DMS53 treated with DMSO at 0.1 percent for 48 hours (cell line): Measurements from ENCODE around the gene HEPN1.
A peak's percentile ranks its signal among the peaks of the same experiment; 100 is the strongest.
"Not testable (repeated sequence)": the region's sequence is repeated elsewhere in the genome, so short reads cannot be mapped to it uniquely, and the experiment has no call there.

ENCODE experiments used
- DNase-seq: peaks from one replicate; lab custom pipeline; 2025; ENCODE audit not compliant: unreplicated experiment; lab: John Stamatoyannopoulos, UW

Gene HEPN1

DNA sequence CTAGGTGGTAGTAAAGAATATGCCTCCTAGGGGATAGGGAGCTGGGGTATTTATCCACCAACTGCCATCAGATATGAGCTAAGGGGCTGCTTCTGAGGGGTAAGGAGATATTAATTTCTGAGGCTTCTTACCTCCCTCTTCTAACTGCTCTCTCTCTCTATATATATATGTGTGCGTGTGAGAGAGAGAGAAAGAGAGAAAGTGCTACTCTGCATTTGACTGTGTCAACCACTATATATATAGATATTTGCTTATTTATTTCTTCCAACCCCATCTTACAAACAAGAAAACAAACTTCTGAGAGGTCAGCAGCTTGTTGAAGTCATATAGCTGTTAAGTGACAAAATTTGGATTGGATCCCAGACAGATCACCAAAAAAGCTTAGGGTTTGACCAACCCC lies 22.7 kb downstream of the HEPN1 start:
- no peak for DNase-seq

DNA sequence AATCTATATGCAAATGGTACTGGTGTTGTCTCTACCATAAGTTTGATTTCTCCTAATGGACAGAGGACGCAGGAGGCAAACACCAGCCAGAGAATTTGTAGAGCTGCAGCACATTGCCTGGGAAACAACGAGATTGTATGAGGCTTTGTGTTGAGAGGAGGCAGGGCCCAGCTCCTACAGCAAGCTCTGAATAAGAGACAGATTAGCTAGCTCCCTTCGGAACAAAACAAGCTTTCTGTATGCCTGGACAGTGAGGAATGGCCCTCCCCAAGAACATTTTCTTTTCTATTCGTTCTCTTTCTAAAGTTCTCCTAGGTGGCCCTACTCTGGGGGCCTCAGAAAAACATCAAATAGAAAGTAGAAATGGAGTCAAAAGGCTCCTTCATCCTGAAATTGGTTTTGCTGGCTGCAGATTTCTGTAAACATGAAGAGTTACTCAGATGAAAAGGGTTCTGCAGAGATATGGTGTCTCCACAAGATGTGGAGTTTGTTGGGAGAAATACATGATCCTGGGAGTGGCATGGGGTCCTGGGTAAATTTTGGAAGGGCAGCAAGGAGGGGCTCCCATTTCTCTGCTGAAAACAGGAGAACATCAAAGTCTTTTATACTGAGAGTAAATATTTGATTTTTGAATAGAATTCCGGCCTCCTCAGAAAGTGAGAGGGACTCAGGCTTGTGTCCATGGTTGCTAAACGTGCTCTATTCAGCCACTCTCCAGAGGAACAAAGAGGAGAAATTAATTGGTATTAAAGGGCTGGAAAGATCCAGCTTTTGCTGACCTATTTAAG lies 23.6 kb downstream of the HEPN1 start:
- no peak for DNase-seq

DNA sequence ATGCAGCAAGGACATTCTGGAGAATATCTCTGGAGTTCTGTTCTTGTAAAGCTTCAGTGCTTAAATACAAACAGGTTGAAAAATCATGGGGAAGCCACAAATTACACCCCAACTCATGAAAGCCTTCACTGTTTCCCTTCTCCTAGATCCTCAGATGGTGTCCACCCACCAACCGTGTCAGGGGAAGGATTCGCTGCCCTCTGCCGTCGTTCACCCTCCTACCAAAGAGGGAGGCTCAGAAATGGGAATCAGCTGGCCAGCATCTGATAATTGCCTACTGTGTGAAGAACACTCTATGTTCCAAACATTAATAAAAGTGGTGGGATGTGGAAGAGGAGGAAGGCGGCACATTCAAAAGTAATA lies 24.2 kb downstream of the HEPN1 start:
- DNase-seq: no peak

DNA sequence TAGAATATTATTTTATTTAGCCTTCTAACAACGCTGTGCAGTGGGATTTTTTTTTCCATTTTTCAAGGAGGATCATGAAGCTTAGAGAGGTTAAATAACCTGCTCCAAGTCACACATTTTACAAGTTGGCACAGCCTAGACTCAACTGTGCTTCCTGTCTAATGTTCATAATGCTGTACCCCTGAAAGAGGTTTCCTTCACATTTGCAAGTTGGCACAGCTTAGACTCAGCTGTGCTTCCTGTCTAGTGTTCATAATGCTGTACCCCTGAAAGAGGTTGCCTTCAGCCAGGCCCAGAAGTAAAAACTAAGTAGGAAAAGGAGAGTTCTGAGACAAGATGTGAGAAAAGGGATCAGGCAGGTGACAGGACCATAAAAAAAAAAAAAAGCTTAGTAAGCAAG lies 24.7 kb downstream of the HEPN1 start:
- DNase-seq: no peak

DNA sequence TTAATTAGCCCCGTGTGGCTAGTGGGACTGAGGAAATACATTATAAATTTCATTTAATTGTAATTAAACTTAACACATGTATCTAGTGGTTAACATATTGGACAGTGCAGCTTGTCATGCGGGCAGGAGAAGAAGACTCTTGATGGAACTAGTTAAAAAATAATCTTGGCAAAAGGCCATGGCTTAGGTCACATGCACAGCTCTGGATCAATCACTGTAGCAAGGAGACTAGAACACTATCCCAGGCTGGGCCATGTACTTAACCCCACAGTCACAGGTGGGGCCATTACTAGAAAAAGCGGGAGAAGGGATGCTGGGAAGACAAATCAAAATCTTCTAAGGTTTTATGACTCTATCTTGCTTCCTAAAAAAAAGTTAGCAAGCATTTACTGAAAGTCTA lies 25.5 kb downstream of the HEPN1 start:
- no peak for DNase-seq

DNA sequence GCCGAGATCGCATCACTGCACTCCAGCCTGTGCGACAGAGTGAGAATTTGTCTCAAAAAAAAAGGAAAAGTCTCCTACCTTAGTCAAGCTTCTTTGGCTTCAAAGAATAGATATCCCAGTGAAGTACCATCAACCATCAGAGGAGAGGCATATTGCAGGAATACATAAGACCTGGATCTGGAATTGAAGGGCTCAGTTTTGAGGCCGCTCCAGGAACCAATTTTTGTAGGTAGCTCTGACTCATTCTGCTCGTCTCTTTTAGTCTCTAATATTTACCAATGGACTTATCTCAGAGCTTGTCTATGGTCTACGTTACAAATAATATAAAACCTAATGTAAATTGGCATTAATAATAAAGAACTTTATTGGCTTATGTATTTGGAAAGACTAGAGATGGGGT lies 26.8 kb downstream of the HEPN1 start:
- no peak for DNase-seq

DNA sequence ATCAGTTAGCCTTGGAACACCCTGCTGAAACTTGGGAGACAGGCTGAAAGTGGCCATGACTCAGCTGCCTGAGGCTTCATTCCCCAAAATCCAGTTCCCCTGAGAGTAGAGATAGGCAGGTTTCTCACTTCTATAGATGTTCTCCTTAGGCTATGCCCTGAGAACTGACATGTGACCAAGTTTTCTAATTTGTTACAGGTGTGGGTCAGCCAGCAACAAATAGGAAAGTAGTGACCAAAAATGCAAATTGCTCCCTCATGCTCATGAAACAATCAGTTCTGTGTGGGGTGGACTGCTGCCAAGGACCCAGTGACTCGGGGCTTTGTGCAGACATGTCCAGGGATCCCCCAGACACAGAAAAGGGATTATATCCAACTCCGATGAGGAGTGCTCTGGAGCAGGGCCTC lies 27.7 kb downstream of the HEPN1 start:
- DNase-seq: no peak

DNA sequence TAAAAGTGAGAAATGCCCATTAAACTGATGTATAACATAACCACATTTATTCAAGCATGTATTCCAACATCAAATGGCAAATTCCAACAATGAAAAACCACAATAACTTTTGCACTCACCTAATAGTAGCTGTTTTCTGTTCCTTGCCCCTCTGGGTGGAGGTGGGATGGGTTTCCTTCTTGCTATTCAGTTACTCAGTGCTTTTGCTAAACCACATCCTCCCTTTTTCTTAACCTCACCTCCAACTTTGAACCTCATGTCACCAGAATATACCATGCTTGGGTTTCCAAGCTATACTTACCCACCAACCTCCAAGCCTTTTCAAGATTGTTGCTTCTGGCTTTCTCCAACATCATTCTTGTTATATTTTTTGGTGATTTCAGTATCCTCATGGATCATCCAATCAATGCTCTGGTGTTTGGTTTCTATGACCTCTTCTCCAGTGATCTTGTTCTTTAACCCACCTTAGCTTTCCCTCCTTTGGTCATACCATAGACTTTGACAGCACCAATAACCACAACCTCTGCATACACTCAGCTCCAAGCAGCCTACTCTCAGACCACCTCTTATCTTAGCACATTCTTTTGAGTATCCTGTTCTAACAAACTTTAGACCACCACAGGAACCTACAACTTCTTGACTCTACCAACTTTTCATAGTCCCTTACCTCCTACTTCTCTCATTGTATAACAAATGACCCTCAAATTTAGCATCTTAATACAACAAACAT lies 31.7 kb downstream of the HEPN1 start:
- DNase-seq: no peak

DNA sequence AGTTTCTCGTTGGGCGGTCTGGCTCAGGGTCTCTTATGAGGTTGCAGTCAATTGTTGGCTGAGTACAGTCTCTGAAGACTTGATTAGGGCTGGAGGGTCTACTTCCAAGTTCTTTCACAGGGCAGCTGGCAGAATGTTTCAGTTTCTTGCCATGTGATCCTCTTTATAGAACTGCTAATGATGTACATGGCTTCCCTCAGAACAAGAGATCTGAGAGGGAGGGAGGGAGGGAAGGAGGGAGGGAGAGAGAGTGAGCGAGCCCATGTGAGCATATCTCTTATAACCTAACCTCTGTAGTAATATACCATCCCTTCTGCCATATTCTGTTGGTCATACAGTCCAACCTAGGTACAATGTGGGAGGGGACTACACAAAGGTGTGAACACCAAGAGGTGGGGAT lies 32.3 kb downstream of the HEPN1 start:
- DNase-seq: no peak

DNA sequence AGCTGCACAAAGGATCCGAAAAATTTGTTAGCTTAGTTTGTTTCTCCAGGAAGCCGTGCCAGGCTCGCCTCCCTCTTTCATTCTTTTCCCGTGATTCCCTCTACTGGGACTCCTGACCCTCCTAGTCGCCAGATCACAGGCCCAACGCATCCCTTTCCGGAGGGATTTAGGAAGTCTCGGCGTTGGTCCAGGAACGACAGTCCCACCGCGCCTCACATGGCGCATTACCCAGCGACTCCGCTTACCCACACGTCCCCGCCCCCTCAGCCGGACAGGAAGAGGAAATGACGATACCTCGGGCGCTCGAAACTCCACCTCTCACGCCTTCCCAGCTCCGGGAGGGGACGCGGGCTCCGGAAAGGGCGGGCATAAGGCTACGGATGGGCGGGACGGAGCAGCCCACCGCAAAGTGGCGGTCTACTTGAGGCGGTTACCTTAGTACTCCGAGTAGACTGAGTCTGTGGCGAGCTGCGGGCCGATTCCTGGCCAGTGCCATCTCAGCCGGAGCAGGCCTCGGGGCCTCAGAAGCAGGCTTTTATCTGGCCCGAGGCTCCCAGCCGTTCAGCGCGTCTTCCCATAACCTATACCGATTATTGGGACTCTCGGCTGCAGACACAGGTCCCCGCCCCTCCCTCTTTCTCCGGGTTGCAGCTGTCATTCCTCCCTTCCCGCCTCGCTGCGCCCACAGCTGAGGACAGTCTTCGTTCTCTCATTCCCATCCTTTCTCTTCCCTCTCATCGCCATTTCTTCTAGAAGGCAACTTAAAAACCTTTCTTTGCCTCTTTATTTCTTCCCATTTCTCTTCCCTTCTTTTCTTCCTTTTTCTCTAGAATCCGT lies 34.9 kb downstream of the HEPN1 start, which contains the start of gene CCDC15:
Gene CCDC15 (plus strand): TSS at position 450 of the 837 bp plus-strand sequence. CDS start 531 bp downstream, outside the sequence.
- peak; percentile 93 for DNase-seq

DNA sequence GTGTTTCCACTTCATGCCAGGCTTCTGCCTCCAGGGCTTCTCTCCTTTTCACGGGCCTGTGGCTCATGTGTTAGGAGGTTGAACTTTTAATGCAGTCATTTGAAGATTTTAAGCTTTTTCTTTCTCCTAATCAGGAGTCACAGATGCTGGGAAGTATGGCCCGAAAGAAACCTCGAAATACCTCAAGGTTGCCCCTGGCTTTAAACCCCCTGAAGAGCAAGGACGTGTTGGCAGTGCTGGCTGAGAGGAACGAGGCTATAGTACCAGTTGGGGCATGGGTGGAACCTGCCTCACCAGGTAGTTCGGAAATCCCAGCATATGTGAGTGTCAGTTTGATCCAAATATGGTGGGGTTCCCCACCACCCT lies 35.5 kb downstream of the HEPN1 start:
- no peak for DNase-seq

DNA sequence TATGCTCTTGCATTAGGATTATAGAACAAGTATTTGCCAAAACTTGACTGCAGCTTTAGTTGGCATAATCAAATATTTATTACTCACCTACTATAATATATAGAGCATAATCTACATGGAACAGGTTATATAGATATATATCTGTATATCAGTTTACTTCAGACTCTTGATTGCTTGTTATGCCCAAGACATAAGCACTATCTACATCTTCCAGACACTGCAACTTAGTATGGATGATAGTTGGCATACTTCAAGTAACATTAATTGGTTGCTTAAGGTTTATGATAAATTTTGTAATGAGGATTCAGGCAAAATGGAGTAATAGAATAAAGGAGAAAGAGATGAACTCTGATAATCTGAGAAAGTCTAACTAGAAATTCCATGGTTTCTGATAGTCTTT lies 36.0 kb downstream of the HEPN1 start:
- no peak for DNase-seq

DNA sequence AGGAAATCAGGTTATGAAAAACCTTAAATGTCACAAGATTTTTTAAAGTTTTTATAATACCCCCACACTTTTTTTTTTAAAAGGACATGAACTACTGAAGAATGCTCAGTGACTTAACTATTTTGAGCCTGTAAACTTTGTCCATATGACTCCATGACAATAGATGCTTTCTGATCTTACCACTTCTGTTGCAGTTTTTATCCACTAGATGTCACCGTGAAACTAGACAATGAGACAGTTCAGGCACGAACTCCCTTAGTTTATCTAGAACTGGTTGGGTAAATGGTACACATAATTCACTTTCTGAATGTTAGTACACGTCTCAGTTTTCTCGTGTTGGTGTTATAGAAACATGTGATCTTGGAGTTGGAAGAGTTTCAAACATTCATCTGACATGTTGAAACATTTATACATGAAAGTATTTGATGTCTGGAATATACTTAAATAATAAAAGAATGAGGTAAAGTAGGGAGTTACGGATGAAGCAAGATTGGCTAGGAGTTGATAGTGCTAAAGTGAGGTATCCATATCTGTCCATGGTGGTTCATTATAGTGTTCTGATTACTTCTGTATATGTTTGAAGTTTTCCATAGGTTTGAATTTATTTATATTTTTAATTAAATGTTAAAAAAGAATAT lies 43.0 kb downstream of the HEPN1 start:
- DNase-seq: peak; percentile 82

DNA sequence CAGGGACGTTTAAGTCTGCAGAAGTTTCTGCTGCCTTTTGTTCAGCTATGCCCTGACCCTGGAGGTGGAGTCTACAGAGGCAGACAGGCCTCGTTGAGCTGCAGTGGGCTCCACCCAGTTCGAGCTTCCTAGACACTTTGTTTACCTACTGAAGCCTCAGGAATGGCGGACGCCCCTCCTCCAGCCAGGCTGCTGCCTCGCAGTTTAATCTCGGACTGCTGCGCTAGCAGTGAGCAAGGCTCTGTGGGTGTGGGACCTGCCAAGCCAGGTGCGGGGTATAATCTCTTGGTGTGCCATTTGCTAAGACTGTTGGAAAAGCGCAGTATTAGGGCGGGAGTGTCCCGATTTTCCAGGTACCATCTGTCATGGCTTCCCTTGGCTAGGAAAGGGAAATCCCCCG lies 49.1 kb downstream of the HEPN1 start:
- not testable (repeated sequence) for DNase-seq
